GM21723 (cell line): ENCODE results near the gene BRAF.
"Not testable (repeated sequence)": the region's sequence is repeated elsewhere in the genome, so short reads cannot be mapped to it uniquely, and the experiment has no call there.

Source experiments
- ATAC-seq: cut with Tn5 transposase; IDR thresholded peaks from one replicate; pipeline ENCODE4 v1.9.1; 2021; ENCODE audit warnings: mild to moderate bottlenecking, moderate library complexity; ENCODE audit not compliant: unreplicated experiment

The BRAF gene

DNA sequence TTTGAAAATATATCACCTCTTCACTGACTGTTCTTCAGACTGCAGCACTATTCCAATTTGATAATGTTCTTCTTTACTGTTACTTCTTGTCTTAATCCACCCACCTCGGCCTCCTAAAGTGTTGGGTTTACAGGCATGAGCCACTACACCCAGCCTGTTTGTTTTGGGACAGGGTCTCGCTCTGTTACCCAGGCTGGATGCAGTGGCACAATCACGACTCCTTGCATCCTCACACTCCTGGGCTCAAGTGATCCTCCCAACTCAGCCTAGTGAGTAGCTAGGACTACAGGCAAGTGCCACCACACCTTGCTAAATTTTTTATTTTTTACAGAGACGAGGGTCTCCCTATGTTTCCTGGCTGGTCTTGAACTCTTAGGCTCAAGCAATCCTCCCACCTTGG, 150.4 kb downstream of the BRAF start:
- no peak for ATAC-seq

DNA sequence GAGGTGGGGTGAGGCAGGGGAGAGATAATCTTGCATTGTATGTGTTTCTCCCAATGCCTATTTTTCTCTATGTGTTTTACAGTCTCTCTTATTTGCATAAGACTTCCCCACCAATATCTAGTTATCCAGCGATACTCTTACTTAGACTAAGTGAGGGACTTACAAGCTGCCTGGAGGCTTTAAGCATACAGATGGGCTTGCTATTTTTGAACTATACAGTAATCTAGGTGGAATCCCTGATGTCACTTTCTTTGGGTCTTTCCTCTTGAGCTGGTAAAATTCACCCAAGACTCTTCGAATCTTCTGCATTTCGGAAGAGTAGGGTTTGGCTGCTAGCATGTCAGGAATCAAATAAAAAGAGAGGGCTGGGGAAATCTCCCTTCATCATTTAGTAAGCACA, 151.6 kb downstream of the BRAF start:
- ATAC-seq: no peak

GRCh38 chr7:140771826-140772225, 152.9 kb downstream of the BRAF start:
- ATAC-seq: no peak

DNA sequence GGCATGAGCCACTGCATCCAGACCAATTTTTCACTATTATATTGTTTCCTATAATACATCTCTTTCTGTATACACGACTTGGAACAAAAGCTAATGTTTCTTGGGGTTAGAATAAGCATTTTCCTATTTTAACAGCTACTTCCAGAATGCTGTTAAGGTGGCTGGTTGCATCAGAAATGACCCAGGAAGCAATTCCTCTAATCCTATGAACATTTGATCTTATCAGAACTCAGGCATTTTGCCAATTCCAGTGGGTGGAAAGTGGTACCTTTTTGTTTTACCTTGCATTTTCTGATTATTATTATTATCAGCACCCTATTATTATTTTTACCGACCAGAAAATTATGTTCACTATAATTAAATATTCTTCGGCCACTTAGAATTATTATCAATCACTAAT, 154.9 kb downstream of the BRAF start:
- ATAC-seq: no peak

- ATAC-seq: no peak
Observed at GRCh38 chr7:140767418-140767817, 157.3 kb downstream of the BRAF start.

DNA sequence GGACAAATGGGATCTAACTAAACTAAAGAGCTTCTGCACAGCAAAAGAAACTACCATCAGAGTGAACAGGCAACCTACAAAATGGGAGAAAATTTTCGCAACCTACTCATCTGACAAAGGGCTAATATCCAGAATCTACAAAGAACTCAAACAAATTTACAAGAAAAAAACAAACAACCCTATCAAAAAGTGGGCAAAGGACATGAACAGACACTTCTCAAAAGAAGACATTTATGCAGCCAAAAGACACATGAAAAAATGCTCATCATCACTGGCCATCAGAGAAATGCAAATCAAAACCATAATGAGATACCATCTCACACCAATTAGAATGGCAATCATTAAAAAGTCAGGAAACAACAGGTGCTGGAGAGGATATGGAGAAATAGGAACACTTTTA, 159.3 kb downstream of the BRAF start:
- ATAC-seq: not testable (repeated sequence)

DNA sequence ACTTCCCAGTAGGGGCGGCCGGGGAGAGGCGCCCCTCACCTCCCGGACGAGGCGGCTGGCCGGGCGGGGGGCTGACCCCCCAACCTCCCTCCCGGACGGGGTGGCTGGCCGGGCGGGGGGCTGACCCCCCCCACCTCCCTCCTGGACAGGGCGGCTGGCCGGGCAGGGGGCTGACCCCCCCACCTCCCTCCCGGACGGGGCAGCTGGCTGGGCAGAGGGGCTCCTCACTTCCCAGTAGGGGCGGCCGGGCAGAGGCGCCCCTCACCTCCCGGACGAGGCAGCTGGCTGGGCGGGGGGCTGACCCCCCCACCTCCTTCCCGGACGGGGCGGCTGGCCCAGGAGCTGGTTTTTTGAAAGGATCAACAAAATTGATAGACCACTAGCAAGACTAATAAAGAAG, 161.6 kb downstream of the BRAF start:
- ATAC-seq: not testable (repeated sequence)

- ATAC-seq: not testable (repeated sequence)
Observed at GRCh38 chr7:140761375-140761774, 163.4 kb downstream of the BRAF start.

- ATAC-seq: no peak
Observed at GRCh38 chr7:140754506-140754905, 170.2 kb downstream of the BRAF start.

- ATAC-seq: no peak
Observed at GRCh38 chr7:140752533-140752932, 172.2 kb downstream of the BRAF start.

DNA sequence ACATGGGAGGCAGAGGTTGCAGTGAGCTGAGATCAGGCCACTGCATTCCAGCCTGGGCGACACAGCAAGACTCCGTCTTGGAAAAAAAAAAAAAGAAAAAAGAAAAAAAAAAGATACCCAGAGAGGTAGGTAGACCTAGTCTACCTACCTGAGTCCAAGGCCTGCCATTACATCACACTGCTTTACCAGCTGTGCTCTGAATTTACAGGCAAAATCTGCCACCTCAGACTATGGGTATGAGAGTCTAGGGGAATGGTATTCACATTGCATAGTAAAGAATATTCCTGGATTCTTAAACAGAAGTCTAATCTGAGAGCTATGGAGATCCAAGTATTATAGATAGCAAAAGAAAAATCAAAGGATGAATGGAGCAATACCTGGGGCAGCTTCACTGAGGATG, 178.0 kb downstream of the BRAF start:
- ATAC-seq: no peak

- ATAC-seq: no peak
Observed at GRCh38 chr7:140745266-140746058, 179.3 kb downstream of the BRAF start.

DNA sequence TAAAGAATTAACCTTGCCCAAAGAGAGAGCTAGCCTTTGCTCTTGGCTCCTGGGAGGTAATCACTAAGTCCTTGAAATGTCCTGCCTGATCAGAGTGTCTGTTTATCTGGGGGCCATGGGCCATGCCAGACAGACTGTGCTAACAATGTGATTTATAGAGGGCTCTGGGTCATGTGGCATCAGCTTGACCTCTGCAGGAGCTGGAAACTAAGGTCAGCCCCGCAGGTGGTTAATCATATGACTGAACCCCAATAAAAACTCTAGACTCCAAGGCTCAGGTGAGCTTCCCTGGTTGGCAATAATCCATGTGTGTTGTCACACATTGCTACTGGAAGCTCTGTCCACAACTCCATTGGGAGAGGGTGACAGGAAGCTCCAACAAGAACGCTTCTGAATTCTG, 180.7 kb downstream of the BRAF start:
- ATAC-seq: no peak

- ATAC-seq: not testable (repeated sequence)
Observed at GRCh38 chr7:140743255-140743654, 181.5 kb downstream of the BRAF start.

DNA sequence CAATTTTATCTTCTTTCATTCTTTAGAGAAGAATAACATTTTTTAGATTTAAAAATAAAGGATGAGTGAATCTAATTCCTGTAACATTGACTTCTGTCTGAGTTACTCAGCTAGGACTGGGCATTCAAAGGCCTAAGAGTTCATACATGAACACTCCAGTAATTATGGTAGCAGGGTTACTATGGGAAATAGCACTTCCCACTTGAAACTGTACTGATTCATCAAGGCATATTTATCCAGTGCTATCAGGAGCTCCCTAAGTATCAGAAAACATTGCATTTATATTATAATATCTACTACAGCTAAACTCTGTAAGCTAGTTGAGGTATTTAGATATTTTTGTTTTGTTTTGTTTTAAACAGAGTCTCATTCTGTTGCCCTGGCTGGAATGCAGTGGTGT, 186.4 kb downstream of the BRAF start:
- ATAC-seq: no peak

GRCh38 chr7:140734729-140735128, 190.0 kb downstream of the BRAF start:
- no peak for ATAC-seq

- ATAC-seq: no peak
Observed at GRCh38 chr7:140734096-140734495, 190.6 kb downstream of the BRAF start.

DNA sequence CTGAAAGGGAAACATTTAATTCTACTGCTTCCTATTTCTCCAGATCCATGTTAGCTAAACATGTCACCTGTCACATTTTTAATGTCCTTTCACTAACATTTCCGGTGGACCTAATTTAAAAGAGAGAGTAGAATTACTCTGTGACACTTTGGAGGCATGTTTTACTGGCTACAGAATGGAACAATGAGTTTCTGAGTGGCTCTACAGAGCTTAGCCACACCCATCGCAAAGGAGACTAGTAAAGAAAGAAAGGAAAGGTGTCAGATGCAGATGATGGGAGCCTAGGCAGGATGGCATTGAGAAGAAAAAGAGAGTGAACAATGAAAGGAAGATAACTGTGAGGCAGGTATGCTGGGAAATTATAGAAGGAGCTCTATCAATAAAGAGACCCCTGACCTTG, 192.3 kb downstream of the BRAF start:
- no peak for ATAC-seq

DNA sequence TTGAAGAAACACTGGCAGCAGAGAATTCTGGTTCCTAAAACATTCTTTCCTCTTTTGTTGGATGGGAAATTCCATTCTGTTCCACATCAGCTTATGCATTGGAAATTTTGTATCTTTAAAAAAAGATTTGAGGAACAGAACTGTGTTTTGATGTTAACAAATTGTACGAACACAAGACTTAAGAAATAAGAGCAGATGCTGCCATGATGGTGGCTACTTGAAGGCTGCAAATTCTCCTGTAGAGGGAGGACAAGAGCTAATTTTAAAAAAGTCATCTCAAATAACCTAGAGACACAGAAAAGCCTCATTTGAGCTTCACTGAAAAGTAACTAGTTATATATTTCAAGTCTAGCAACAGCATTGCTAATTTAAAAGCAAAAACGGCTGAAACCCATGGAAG, 198.4 kb downstream of the BRAF start:
- ATAC-seq: no peak

DNA sequence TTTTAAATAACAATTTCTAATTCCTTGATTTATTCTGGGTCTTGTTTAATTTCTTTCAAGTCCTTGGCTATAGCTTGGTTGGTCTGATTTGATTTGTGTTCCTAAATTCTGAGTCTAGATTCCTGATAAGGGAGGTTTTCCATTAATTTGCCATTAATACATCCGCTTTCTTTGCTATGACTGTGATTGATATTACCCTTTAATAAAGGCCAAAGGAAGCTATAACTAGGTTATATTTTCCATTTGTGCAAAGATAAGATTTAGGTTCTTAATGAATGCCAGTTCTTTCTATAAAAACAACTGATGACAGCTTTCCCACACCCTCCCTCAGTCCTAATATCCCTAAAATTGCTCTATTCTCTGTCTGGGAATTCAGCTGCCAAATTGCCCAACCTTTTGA, 200.0 kb downstream of the BRAF start:
- no peak for ATAC-seq

GRCh38 chr7:140723574-140723973, 201.2 kb downstream of the BRAF start:
- ATAC-seq: no peak

GRCh38 chr7:140723006-140723405, 201.7 kb downstream of the BRAF start:
- ATAC-seq: no peak

- no peak for ATAC-seq
Observed at GRCh38 chr7:140722254-140722653, 202.5 kb downstream of the BRAF start.
